SK-N-SH (cell line): Measurements from ENCODE around the gene ARHGEF7. TPM values are rescaled to one million over a fixed set of nuclear protein-coding genes. Genes with fewer than 3 reads are reported as not detected.

Experiments
- CTCF ChIA-PET: fragments of 300-600, 350-600 bp; formaldehyde crosslinking; extraction: SDS; loops from one replicate; lab custom pipeline; 2021; lab: Yijun Ruan, JAX
- POLR2A ChIA-PET: fragments of 350-600 bp; sonication (Branson Sonifier 250); formaldehyde crosslinking; extraction: SDS; loops from one replicate; lab custom pipeline; 2020; ENCODE audit warnings: antibody characterized with exemption, inconsistent platforms; lab: Yijun Ruan, JAX
- DNase-seq: peaks from one replicate; pipeline ENCODE4 v3.0.0; 2012
- H2AFZ ChIP-seq: fragments of 200-600 bp; sonication (generic); 2 replicates; pipeline ENCODE4 v1.8.1; 2016; ENCODE audit warnings: antibody characterized with exemption, mild to moderate bottlenecking, low read depth
- H3F3A ChIP-seq: fragments of 200-600 bp; sonication (generic); replicated peaks from 2 replicates; pipeline ENCODE3; 2016; ENCODE audit warnings: antibody characterized with exemption, mild to moderate bottlenecking; ENCODE audit not compliant: insufficient read depth
- H3K27ac ChIP-seq, 2 experiments: fragments of 200-500 bp in 1 of 2; fragments of 200-600 bp in 1 of 2; sonication (Bioruptor generic) in 1 of 2; sonication (generic), shearing (Covaris generic) in 1 of 2; 2 replicates each; pipeline versions ENCODE4 v1.5.1 to v1.6.1; 2014 to 2016; ENCODE audit warnings: low read depth in 2 of 2, inconsistent platforms in 1 of 2, low read length in 1 of 2, mild to moderate bottlenecking in 1 of 2, mixed read lengths in 1 of 2
- H3K27me3 ChIP-seq: fragments of 200-600 bp; sonication (generic), shearing (Covaris generic); 2 replicates; pipeline ENCODE4 v1.6.1; 2016; ENCODE audit warnings: mixed run types; ENCODE audit not compliant: insufficient read depth
- H3K36me3 ChIP-seq, 2 experiments: fragments of 200-500 bp in 1 of 2; fragments of 200-600 bp in 1 of 2; sonication (Bioruptor generic) in 1 of 2; sonication (generic) in 1 of 2; replicated peaks in 1 of 2; 2 replicates each; pipeline versions ENCODE3 to v1.5.1; 2014 to 2016; ENCODE audit warnings: low read length in 1 of 2, mild to moderate bottlenecking in 1 of 2; ENCODE audit not compliant: insufficient read depth in 2 of 2, control insufficient read depth in 1 of 2
- H3K4me1 ChIP-seq, 2 experiments: fragments of 200-500 bp in 1 of 2; fragments of 200-600 bp in 1 of 2; sonication (Bioruptor generic) in 1 of 2; sonication (generic), shearing (Covaris generic) in 1 of 2; 2 replicates each; pipeline versions ENCODE4 v1.5.1 to v1.6.1; 2014 to 2016; ENCODE audit warnings: low read depth in 1 of 2, low read length in 1 of 2, mixed run types in 1 of 2; ENCODE audit not compliant: insufficient read depth in 2 of 2, control insufficient read depth in 1 of 2
- H3K4me2 ChIP-seq: fragments of 200-600 bp; sonication (generic), shearing (Covaris generic); 2 replicates; pipeline ENCODE4 v1.6.1; 2017; ENCODE audit warnings: mixed run types
- H3K4me3 ChIP-seq, 2 experiments: fragments of 200-500 bp in 1 of 2; fragments of 200-600 bp in 1 of 2; sonication (Bioruptor generic) in 1 of 2; sonication (generic), shearing (Covaris generic) in 1 of 2; 2 replicates each; pipeline versions ENCODE4 v1.5.1 to v1.8.1; 2014 to 2016; ENCODE audit warnings: low read depth in 2 of 2, inconsistent platforms in 1 of 2, low read length in 1 of 2, mild to moderate bottlenecking in 1 of 2, mixed read lengths in 1 of 2, moderate library complexity in 1 of 2
- H3K79me2 ChIP-seq: fragments of 200-600 bp; sonication (generic); 2 replicates; pipeline ENCODE4 v1.8.1; 2017; ENCODE audit warnings: mild to moderate bottlenecking; ENCODE audit not compliant: insufficient read depth
- H3K9ac ChIP-seq: fragments of 200-600 bp; sonication (generic); 2 replicates; pipeline ENCODE4 v1.6.1; 2017; ENCODE audit warnings: mixed run types
- H3K9me2 ChIP-seq: fragments of 200-600 bp; sonication (generic); 2 replicates; pipeline ENCODE4 v1.6.1; 2017; ENCODE audit warnings: mixed run types
- H3K9me3 ChIP-seq: fragments of 200-600 bp; sonication (generic); 2 replicates; pipeline ENCODE4 v1.6.1; 2017; ENCODE audit warnings: mixed run types, mild to moderate bottlenecking, moderate library complexity
- H4K20me1 ChIP-seq: fragments of 200-600 bp; sonication (generic); 2 replicates; pipeline ENCODE4 v1.6.1; 2017; ENCODE audit warnings: mild to moderate bottlenecking, mixed run types; ENCODE audit not compliant: insufficient read depth
- CHD2 ChIP-seq: fragments of 150-350 bp; IDR thresholded peaks from 2 replicates; pipeline ENCODE4 v1.6.1; 2018; ENCODE audit warnings: low read length; ENCODE audit not compliant: partially characterized antibody
- ELF1 ChIP-seq: IDR thresholded peaks from 2 replicates; pipeline ENCODE4 v1.4.0; 2012
- EP300 ChIP-seq, 2 experiments: IDR thresholded peaks; 2 replicates each; pipeline versions ENCODE4 v1.4.0 to v1.6.1; 2012; ENCODE audit warnings: borderline replicate concordance in 1 of 2, low read depth in 1 of 2, low read length in 1 of 2
- EZH2phosphoT487 ChIP-seq: fragments of 200-600 bp; sonication (generic); IDR thresholded peaks from 2 replicates; pipeline ENCODE4 v1.6.1; 2017; ENCODE audit warnings: low read depth, mixed run types, mild to moderate bottlenecking, antibody characterized with exemption, moderate library complexity, borderline replicate concordance
- FOXJ3 ChIP-seq: sonication (generic); formaldehyde crosslinking; IDR thresholded peaks from 2 replicates; pipeline ENCODE4 v1.5.1; 2020; ENCODE audit warnings: mild to moderate bottlenecking, missing genetic modification reagents
- GATA2 ChIP-seq: sonication (generic); formaldehyde crosslinking; IDR thresholded peaks from 2 replicates; pipeline ENCODE4 v1.5.0; 2020; ENCODE audit warnings: mild to moderate bottlenecking, missing genetic modification reagents
- JUND ChIP-seq: IDR thresholded peaks from 2 replicates; pipeline ENCODE4 v1.4.0; 2012
- MAX ChIP-seq: IDR thresholded peaks from 2 replicates; pipeline ENCODE4 v1.4.0; 2012; ENCODE audit warnings: low read depth
- MEF2A ChIP-seq: IDR thresholded peaks from 2 replicates; pipeline ENCODE4 v1.4.0; 2012; ENCODE audit warnings: low read depth, borderline replicate concordance
- NRF1 ChIP-seq: IDR thresholded peaks from 2 replicates; pipeline ENCODE4 v1.6.1; 2012; ENCODE audit warnings: low read depth, mild to moderate bottlenecking, low read length
- REST ChIP-seq: IDR thresholded peaks from 2 replicates; pipeline ENCODE4 v1.6.1; 2012; ENCODE audit warnings: mild to moderate bottlenecking, low read depth, low read length, moderate library complexity
- RFX5 ChIP-seq: IDR thresholded peaks from 2 replicates; pipeline ENCODE4 v1.6.1; 2012; ENCODE audit warnings: mild to moderate bottlenecking, improper control_type of control experiment, low read length
- RXRA ChIP-seq: IDR thresholded peaks from 2 replicates; pipeline ENCODE4 v1.4.0; 2012; ENCODE audit warnings: low read depth, mild to moderate bottlenecking, borderline replicate concordance
- SMC3 ChIP-seq: IDR thresholded peaks from 2 replicates; pipeline ENCODE4 v1.6.1; 2012; ENCODE audit warnings: low read depth, low read length, improper control_type of control experiment
- TAF1 ChIP-seq: IDR thresholded peaks from 2 replicates; pipeline ENCODE4 v1.6.1; 2012; ENCODE audit warnings: low read depth, mild to moderate bottlenecking, low read length, moderate library complexity, borderline replicate concordance
- TEAD4 ChIP-seq: IDR thresholded peaks from 2 replicates; pipeline ENCODE4 v1.4.0; 2012; ENCODE audit warnings: mild to moderate bottlenecking, borderline replicate concordance; ENCODE audit not compliant: insufficient read depth
- YY1 ChIP-seq: IDR thresholded peaks from 2 replicates; pipeline ENCODE4 v1.4.0; 2012; ENCODE audit warnings: low read depth, mild to moderate bottlenecking
- WGBS: methylation state at CpG from one replicate; pipeline ENCODE4 v1.1.6; 2017; ENCODE audit warnings: low lambda C conversion rate; 5-methylcytosine and 5-hydroxymethylcytosine counted together
- polyA plus RNA-seq, 3 experiments: library from polyadenylated mRNA; depleted of rRNA; stranded (reverse); fragments of >200 nt; gene quantifications; 2 replicates each; pipeline ENCODE4 v1.2.3, GENCODE V29; 2012
- TF ChIP-seq, protein P1 (sequence below): fragments of 200-600 bp; sonication (generic); IDR thresholded peaks from 2 replicates; pipeline ENCODE4 v1.6.1; 2017; ENCODE audit warnings: antibody characterized with exemption, mild to moderate bottlenecking, moderate library complexity
- TF ChIP-seq, protein P2 (sequence below): fragments of 150-350 bp; IDR thresholded peaks from 2 replicates; pipeline ENCODE4 v1.6.1; 2016; ENCODE audit warnings: mild to moderate bottlenecking, low read depth, low read length

The ARHGEF7 gene
- polyA plus RNA-seq, 1 of the 3 experiments (the other 2 are of a cell fraction): 21.6 TPM

DNA sequence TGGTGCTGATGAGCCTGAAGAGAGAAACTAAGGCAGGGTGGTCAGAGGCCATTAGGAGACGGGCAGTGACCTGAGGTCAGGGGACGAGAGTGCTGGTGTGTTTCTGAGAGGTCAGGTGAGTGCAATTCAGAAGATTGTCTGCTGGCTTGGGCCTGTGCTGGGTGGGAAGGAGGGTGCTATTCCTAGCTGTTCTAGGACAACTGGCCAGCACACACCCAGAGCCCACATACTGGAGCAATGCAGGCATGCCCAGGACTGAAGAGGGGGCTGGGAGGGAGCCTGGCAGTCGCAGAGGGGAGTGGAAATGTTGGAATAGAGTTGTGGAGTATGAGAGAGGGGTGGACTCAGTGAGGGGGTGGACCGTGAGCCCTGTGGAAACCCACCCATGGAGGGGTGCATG, 16.5 kb downstream of the ARHGEF7 start:
- H3K9me2 ChIP-seq: no peaks in the 10 kb centered on the region
- ChIA-PET POLR2A (no interaction called here), CTCF (no interaction called here)
- H3K9ac ChIP-seq: no peak overlapping the region
- no peak for DNase-seq
- H3K9me3 ChIP-seq: no peaks in the 10 kb centered on the region
- H2AFZ ChIP-seq: no peak overlapping the region
- H3F3A ChIP-seq: no peaks in the 10 kb centered on the region
- TF ChIP-seq FOXJ3 (CRISPR knock-in tag): no peak
- no peak for TF ChIP-seq NRF1
- TF ChIP-seq TEAD4: no peak
- TF ChIP-seq TAF1: no peak
- TF ChIP-seq EZH2phosphoT487: no peak
- TF ChIP-seq, protein P1, sequence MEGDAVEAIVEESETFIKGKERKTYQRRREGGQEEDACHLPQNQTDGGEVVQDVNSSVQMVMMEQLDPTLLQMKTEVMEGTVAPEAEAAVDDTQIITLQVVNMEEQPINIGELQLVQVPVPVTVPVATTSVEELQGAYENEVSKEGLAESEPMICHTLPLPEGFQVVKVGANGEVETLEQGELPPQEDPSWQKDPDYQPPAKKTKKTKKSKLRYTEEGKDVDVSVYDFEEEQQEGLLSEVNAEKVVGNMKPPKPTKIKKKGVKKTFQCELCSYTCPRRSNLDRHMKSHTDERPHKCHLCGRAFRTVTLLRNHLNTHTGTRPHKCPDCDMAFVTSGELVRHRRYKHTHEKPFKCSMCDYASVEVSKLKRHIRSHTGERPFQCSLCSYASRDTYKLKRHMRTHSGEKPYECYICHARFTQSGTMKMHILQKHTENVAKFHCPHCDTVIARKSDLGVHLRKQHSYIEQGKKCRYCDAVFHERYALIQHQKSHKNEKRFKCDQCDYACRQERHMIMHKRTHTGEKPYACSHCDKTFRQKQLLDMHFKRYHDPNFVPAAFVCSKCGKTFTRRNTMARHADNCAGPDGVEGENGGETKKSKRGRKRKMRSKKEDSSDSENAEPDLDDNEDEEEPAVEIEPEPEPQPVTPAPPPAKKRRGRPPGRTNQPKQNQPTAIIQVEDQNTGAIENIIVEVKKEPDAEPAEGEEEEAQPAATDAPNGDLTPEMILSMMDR: no peak
- TF ChIP-seq GATA2 (CRISPR knock-in tag): no peak
- no peak for TF ChIP-seq MAX
- TF ChIP-seq, protein P2, sequence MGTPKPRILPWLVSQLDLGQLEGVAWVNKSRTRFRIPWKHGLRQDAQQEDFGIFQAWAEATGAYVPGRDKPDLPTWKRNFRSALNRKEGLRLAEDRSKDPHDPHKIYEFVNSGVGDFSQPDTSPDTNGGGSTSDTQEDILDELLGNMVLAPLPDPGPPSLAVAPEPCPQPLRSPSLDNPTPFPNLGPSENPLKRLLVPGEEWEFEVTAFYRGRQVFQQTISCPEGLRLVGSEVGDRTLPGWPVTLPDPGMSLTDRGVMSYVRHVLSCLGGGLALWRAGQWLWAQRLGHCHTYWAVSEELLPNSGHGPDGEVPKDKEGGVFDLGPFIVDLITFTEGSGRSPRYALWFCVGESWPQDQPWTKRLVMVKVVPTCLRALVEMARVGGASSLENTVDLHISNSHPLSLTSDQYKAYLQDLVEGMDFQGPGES: no peak
- TF ChIP-seq EP300 (IDR thresholded peaks at IDR 0.05; ENCODE audit: borderline replicate concordance in 1 of 2, low read depth in 1 of 2, low read length in 1 of 2): no peak
- peaks cover 0 to 2% of the 10 kb centered on the region in 2 experiments; a peak in 1 of 4 replicates for H3K4me1 ChIP-seq
- H3K79me2 ChIP-seq: no peaks in the 10 kb centered on the region
- 32% methylated on average over 4 of the region's 4 CpGs for WGBS
- peaks cover 0 to 2% of the 10 kb centered on the region in 2 experiments for H3K36me3 ChIP-seq
- no peak overlapping the region for H3K4me2 ChIP-seq
- H3K4me3 ChIP-seq: no peak overlapping the region
- peaks cover 2% of the 10 kb centered on the region for H3K27me3 ChIP-seq
- H4K20me1 ChIP-seq: no peaks in the 10 kb centered on the region
- H3K27ac ChIP-seq: no peak overlapping the region

- H3K27me3 ChIP-seq: peaks cover under 1% of the 10 kb centered on the region; the same call in 1 of the 2 replicates
- POLR2A ChIA-PET: no interaction called here
- no peaks in the 10 kb centered on the region for H3K79me2 ChIP-seq
- no peak overlapping the region for H3K4me2 ChIP-seq
- no peak overlapping the region for H3K4me3 ChIP-seq
- no peak for TF ChIP-seq GATA2 (CRISPR knock-in tag)
- no peak for TF ChIP-seq YY1
- no peak for TF ChIP-seq ELF1
- no peak for TF ChIP-seq MEF2A
- no peak for TF ChIP-seq TAF1
- no peak for TF ChIP-seq FOXJ3 (CRISPR knock-in tag)
- TF ChIP-seq CHD2: no peak
- TF ChIP-seq RFX5: no peak
- TF ChIP-seq JUND: no peak
- no peak for TF ChIP-seq REST
- TF ChIP-seq SMC3: no peak
- no peak for TF ChIP-seq RXRA
- TF ChIP-seq, all 33 proteins: peak for 0
- H3K9ac ChIP-seq: no peak overlapping the region
- no peak overlapping the region for H2AFZ ChIP-seq
- no peaks in the 10 kb centered on the region for H3K9me2 ChIP-seq
- H3F3A ChIP-seq: no peaks in the 10 kb centered on the region
- 47% methylated on average over 7 of the region's 7 CpGs for WGBS
- CTCF ChIA-PET: no interaction called here
- DNase-seq: no peak
- no peaks in the 10 kb centered on the region for H4K20me1 ChIP-seq
- peaks cover 0 to 2% of the 10 kb centered on the region in 2 experiments; a peak in 1 of 4 replicates for H3K4me1 ChIP-seq
- peaks cover 0 to 2% of the 10 kb centered on the region in 2 experiments for H3K36me3 ChIP-seq
- no peaks in the 10 kb centered on the region for H3K9me3 ChIP-seq
- no peak overlapping the region for H3K27ac ChIP-seq
These were observed 17.8 kb downstream of the ARHGEF7 start for GRCh38 chr13:111132948-111133347.
